IPS-NIHi11 (cell line): Measurements from ENCODE around the gene PAK4.
"Not testable (repeated sequence)": the region's sequence is repeated elsewhere in the genome, so short reads cannot be mapped to it uniquely, and the experiment has no call there.

Source experiments
- DNase-seq: peaks from one replicate; pipeline ENCODE4 v3.0.0; 2012; ENCODE audit warnings: mixed read lengths, low spot score

The PAK4 gene

GRCh38 chr19:39125554-39126311 lies at the start of gene PAK4:
Gene PAK4, plus strand, starts transcription at chr19:39125786. Its CDS starts 43,768 bp downstream, at chr19:39169554.
- peak; percentile 100 for DNase-seq

DNA sequence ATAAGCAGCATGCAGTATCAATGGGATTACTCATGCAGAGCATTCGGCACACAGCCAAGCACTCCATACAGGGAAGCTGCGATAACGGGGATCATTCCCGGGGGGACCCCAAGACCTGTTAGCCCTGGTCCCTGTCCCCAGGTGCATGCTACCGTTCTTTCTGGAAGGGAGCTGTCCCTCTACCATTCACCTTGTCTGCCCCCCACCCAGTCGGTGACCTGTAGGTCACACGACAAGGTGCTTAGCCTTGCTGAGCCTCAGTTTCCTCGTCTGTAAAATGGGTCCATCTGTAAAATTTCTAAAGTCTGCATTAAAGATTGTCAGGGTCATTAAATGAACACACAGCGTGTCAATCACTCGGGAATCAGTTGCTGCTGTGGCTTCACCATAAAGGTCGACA lies 48.3 kb upstream of the PAK4 start:
- no peak for DNase-seq

DNA sequence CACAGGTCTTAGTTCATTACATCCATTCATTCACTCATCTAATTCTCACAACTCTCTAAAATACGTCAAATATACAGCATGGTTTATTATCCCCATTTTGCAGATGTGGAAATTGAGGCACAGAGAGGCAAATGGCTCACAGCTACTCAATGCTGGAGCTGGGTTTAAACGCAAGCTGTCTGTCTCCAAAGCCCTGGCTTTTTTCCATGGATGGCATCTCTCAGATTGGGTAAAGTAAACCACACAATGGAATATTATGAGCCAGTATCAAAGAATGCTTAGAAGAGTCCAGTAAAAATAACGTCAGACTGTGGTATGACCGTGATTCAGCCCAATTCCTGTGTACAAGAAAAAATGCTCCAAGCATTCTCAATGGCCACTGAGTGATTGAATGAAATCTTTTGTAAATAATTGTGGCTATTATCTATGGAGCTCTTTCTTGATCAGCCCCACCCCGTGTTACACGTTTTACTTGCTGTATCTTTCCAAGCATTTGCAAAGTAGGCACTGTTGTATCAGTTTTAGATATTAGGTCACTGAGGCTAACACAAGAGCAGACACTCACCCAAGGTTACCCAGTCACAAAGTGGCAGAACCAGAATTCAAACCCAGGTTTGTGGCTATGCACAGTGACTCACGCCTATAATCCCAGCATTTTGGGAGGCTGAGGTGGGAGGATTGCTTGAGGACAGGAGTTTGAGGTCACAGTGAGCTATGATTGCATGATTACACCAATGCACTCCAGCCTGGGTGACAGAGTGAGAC lies 47.0 kb upstream of the PAK4 start:
- DNase-seq, result no peak

DNA sequence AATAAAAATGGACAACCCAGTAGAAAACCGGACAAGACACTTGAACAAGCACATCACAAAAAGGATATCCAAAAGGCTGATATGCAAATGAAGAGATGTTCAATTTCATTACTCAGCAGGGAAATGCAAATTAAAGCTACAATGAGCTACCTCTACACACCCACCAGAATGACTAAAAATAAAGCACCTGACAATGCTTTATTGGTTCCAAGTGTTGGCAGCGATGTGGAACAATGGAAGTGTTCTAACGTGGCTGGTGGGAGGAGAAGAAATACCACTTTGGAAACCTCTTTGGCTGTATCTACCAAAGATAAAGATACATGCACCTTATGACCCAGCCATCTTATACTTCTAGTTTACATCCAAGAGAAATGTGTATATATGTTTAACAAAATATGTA lies 45.2 kb upstream of the PAK4 start:
- DNase-seq, result no peak

GRCh38 chr19:39082167-39082566 lies 43.4 kb upstream of the PAK4 start:
- DNase-seq, result no peak

DNA sequence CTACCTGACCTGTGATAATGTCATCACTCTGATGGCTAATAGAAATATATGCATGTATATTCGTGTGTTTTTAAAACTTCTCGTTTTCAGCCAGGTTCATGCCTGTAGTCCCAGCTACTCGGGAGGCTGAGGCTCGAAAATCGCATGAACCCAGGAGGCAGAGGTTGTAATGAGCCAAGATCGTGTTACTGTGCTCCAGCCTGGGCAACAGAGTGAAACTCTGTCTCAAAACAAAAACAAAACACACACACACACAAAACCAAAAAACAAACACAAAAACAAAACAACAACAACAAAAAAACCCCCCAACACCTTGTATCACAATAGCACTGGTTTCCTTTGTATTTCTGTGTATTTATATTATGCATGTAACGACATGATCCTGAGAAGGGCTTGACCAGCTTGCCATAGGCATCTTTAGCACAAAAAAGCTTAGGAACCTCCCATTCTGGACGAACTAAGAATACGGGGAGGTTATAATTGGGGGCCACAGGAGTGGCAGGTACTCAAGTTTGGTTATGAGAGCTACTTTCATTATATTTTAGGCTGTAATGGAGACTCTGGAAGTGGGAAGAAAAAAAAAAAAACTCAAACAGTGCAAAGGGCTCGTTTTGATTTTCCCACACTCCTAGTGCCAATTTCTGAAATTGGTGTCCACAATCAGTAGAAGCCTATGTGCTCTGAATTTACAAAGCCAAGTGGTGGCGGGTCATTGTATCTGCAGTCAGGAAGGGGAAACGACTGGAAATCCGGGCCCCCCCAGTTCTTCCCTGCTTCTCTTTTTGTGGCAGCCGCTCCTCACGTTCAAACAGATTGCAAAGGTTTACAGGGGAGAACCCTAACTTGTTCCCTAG lies 42.6 kb upstream of the PAK4 start:
- no peak for DNase-seq

- DNase-seq, result no peak
These were observed 42.0 kb upstream of the PAK4 start for GRCh38 chr19:39083599-39083982.

- DNase-seq, result peak; percentile 58
These were observed 41.4 kb upstream of the PAK4 start, which contains the start of gene ACP7 for GRCh38 chr19:39083983-39084731. Gene ACP7, plus strand, starts transcription at chr19:39084368. Its CDS starts 902 bp downstream, at chr19:39085270.

DNA sequence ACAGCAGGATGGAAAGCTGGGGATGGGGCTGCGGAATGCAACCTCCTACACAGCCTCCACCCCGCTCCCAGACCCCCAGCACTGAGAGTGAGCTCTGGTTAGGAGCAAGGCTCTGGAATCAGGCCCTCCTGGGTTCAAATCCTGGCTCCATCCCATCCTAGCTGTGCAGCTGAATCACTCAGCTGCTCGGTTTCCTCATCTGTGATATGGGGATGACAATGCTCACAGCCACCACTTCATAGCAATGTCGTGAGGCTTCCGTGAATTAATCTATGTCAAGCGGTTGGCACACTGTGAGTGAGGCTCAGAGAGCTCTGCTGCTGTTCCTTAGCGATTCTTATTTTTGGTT lies 40.9 kb upstream of the PAK4 start:
- no peak for DNase-seq

GRCh38 chr19:39085392-39085791 lies 40.2 kb upstream of the PAK4 start:
- no peak for DNase-seq

GRCh38 chr19:39086386-39086785 lies 39.2 kb upstream of the PAK4 start:
- DNase-seq, result no peak

DNA sequence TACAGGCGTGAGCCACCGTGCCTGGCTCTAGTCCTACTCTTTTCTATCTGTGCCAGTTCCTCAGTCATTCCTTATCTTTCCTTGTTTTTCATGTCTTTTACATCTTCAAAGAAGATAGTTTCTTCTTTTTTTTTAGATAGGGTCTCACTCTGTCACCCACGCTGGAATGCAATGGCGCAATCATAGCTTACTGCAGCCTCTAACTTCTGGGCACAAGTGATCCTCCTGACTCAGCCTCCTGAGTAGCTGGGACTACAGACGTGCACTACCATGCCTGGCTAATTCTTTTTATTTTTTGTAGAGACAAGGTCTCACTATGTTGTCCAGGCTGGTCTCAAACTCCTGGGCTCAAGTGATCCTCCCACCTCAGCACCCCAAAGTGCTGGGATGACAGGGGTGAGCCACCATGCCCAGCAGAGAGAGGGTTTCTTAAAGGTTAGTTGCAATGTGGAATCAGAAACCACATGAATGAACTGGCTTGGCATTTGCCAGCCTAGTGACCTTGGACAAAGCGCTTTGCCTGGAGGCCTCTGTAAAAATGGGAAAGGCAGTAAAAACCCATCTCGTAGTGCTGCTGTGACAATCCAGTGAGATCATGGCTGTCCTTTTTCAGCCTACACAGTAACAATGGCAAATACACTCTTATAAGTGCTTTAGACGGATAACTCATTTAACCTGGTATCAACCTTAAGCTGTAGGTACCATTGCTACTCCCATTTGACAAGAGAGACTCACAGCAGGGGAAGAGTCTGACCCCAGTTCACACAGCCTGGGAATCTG lies 37.5 kb upstream of the PAK4 start:
- DNase-seq, result no peak

GRCh38 chr19:39090016-39090415 lies 35.6 kb upstream of the PAK4 start:
- not testable (repeated sequence) for DNase-seq

DNA sequence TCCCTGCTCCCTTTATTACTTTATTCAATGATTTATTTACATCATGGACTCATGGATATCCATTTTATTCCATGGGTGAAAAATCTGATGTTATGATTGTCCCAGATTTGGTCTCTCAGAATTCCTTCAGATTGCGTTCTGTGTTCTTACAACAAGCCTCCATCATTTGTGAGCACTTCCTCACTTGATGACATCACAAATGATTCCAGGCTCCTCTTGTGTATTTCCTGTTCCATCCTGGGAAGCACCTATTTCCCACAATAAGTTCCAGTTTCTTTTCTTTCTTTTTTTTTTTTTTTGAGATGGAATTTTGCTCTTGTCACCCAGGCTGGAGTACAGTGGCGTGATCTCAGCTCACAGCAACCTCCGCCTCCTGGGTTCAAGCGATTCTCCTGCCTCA lies 34.7 kb upstream of the PAK4 start:
- DNase-seq, result no peak

DNA sequence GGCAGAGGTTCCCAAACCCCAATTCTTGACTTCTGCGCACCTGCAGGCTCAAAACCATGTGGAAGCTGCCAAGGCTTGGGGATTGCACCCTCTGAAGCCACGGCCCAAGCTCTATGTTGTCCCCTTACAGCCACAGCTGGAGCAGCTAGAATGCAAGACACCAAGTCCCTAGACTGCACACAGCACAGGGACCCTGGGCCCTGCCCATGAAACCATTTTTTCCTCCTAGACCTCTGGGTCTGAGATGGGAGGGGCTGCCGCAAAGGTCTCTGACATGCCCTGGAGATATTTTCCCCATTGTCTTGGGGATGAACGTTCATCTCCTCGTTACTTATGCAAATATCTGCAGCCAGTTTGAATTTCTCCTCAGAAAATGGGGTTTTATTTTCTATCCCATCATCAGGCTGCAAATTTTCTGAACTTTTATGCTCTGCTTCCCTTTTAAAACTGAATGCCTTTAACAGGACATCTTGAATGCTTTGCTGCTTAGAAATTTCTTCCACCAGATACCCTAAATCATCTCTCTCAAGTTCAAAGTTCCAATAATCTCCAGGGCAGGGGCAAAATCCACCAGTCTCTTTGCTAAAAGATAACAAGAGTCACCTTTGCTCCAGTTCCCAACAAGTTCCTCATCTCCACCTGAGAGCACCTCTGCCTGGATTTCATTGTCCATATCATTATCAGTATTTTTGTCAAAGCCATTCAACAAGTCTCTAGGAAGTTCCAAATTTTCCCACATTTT lies 29.6 kb upstream of the PAK4 start:
- not testable (repeated sequence) for DNase-seq

DNA sequence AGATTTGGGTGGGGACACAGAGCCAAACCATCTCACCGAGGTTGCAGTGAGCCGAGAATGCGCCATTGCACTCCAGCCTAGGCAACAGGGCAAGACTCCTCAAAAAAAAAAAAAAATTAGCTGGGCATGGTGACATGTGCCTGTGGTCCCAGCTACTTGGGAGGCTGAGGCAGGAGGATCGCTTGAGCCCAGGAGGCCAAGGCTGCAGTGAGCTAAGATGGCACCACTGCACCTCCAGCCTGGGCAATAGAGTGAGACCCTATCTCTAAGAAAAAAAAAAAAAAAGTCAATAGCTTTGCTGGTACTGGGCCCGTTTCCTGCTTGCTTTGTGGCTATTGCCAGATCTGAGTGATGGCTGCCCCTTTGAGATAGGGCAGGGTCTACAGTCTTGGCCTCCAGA lies 28.3 kb upstream of the PAK4 start:
- DNase-seq, result no peak

GRCh38 chr19:39097721-39098120 lies 27.9 kb upstream of the PAK4 start:
- no peak for DNase-seq

- peak; percentile 37 for DNase-seq
These were observed 27.0 kb upstream of the PAK4 start for GRCh38 chr19:39098365-39099269.

DNA sequence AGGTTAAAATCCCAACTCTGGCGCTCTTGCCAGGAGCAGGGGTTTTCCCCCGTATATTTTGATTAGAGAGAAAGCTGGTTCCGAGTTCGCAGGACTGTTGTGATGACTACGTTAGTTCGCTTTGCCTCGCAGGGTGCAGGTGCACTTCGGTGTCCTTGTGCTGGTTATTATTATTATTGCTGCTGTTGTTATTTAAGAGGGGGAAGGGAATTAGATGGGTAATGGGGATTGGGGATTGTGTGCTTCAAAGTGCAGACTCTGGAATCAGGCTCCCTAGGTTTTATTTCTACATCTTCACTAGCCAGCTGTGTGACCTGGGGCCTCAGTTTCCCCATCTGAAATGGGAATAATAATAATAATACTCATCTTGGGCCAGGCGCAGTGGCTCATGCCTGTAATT lies 26.2 kb upstream of the PAK4 start:
- DNase-seq, result no peak
